ENCODE measurements around the gene HDAC7.

The HDAC7 gene

GRCh38 chr12:47862881-47863280, 43.2 kb upstream of the HDAC7 start:
- DNase-seq (ENCODE audit: low read depth): no peak
- no peak for TF ChIP-seq CTCF (conservative IDR thresholded peaks at IDR 0.05; ENCODE audit: low read length)

GRCh38 chr12:47862167-47862750, 42.6 kb upstream of the HDAC7 start:
- H3K4me3 ChIP-seq (ENCODE audit: low read length): no peak overlapping the region

More at GRCh38 chr12:47862881-47863280, 43.2 kb upstream of the HDAC7 start:
- H3K4me3 ChIP-seq (ENCODE audit: low read length): no peak overlapping the region

DNA sequence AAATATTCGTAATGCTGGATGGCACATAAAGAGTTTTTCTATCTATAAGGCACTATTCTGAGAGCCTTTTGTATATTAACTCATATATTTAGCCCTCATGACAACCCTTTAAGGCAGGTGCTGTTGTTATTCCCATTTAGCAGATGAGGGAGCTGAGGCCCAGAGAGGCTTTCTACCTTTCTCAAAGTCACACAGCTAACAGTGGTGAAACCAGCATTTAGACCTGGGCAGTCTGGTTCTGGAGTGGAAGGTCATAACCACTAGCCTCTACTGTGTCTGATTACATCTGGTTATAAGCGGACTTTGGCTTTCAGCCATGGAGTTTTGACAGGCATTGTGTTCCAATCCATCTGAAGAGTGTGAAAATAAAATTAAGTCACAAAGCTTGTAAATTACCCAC, 41.2 kb upstream of the HDAC7 start:
- DNase-seq (ENCODE audit: low read depth): no peak
- no peak overlapping the region for H3K4me3 ChIP-seq (ENCODE audit: low read length)
- TF ChIP-seq CTCF (conservative IDR thresholded peaks at IDR 0.05; ENCODE audit: low read length): no peak

More at GRCh38 chr12:47862167-47862750, 42.6 kb upstream of the HDAC7 start:
- DNase-seq (ENCODE audit: low read depth): no peak
- TF ChIP-seq CTCF (conservative IDR thresholded peaks at IDR 0.05; ENCODE audit: low read length): no peak

DNA sequence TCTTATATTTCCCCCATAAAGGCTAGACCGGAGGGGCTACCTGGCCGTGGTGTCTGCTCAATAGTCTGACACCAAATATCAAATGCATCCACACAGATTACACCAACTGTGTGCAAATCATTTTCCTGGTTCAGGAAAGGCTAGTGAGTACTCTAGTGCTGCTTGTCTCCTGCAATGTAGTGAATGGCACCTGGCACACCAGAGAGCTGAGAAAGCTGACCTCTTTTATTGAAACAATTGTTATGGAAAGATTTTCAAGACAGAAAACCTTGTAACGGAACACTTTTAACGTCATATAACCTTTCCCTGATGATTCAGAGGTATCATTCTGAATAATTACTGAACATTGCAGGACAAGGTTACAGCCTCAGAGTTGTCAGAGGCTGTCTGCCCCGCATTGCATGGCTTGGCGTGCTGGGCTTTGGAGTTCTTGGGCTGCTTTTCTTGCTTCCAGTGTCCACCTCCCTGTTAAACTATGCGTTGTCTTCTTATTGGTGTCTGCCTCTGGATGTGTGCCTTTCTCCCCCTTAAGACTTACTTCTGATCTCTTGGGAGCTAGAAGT, 40.7 kb upstream of the HDAC7 start:
- no peak overlapping the region for H3K4me3 ChIP-seq (ENCODE audit: low read length)
- no peak for TF ChIP-seq CTCF (conservative IDR thresholded peaks at IDR 0.05; ENCODE audit: low read length)
- DNase-seq (ENCODE audit: low read depth): no peak

- TF ChIP-seq CTCF (conservative IDR thresholded peaks at IDR 0.05; ENCODE audit: low read length): no peak
- no peak overlapping the region for H3K4me3 ChIP-seq (ENCODE audit: low read length)
- no peak for DNase-seq (ENCODE audit: low read depth)
These were observed 39.0 kb upstream of the HDAC7 start for GRCh38 chr12:47858511-47859266.

DNA sequence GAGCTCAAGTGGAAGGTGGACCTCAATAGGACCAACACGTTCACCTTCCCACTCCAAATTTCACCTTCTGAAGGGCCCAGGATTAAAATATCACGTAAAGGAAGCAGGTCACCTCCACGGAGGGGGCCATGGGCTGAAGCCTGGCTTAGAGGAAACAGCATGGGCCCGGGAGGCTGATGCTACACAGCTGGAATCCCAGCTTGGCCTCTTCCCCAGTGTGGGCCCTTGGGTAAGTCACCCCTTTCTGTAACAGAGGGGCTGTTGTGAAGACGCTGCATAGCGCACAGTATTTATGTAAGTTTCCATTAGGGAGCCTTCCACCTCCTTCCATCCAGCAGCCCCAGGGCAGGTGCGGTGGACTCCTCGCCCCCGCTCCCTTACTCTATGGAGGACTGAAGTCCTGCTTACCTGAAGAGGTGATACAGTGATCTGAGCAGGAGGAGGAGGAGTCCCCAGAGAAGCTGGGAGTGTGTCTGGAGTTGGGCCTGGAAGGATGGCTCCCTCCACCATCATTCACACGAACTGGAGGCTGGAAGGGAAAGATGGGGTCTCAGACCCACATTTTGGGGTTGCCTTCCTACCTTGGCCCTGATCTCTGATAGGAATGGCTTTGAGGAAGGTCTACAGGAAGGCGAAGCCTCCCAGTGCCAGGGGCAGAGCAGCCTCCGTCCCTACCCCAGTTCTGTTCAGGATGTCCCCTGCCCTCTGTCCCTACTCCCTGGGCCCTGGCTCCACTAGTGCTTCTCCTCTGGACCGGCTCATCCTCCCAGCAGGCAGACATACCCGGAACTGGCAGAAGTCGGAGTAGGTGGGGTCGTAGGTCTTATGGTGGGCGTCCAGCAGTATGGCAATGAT, 37.2 kb upstream of the HDAC7 start:
- DNase-seq (ENCODE audit: low read depth): no peak
- TF ChIP-seq CTCF (conservative IDR thresholded peaks at IDR 0.05; ENCODE audit: low read length): no peak
- H3K4me3 ChIP-seq (ENCODE audit: low read length): no peak overlapping the region
